GM19351 (cell line): ENCODE data around the gene DEPDC7.
"Not testable (repeated sequence)": the region's sequence is repeated elsewhere in the genome, so short reads cannot be mapped to it uniquely, and the experiment has no call there.

Source experiments
- ATAC-seq: cut with Tn5 transposase; IDR thresholded peaks from one replicate; pipeline ENCODE4 v1.9.1; 2021; ENCODE audit warnings: mild to moderate bottlenecking, moderate library complexity; ENCODE audit not compliant: unreplicated experiment

Gene DEPDC7

GRCh38 chr11:33021937-33022336 lies 6.3 kb downstream of the DEPDC7 start:
- ATAC-seq, result no peak

- ATAC-seq, result no peak
Measured at GRCh38 chr11:33025339-33025722, 9.7 kb downstream of the DEPDC7 start.

- no peak for ATAC-seq
Measured at GRCh38 chr11:33027233-33027632, 11.6 kb downstream of the DEPDC7 start.

- no peak for ATAC-seq
Measured at GRCh38 chr11:33027846-33028536, 12.3 kb downstream of the DEPDC7 start.

- no peak for ATAC-seq
Measured at GRCh38 chr11:33028537-33028914, 12.8 kb downstream of the DEPDC7 start.

- ATAC-seq, result not testable (repeated sequence)
Measured at GRCh38 chr11:33029218-33029617, 13.5 kb downstream of the DEPDC7 start.

GRCh38 chr11:33033493-33033892 lies 17.8 kb downstream of the DEPDC7 start:
- ATAC-seq, result no peak

- ATAC-seq, result no peak
Measured at GRCh38 chr11:33035011-33035410, 19.3 kb downstream of the DEPDC7 start.

- peak; percentile 73 for ATAC-seq
Measured at GRCh38 chr11:33039274-33040032, 23.8 kb downstream of the DEPDC7 start, which contains the start of gene TCP11L1. TSS of gene TCP11L1 (plus strand) at chr11:33039572. CDS start at chr11:33043774, 4,202 bp downstream.

GRCh38 chr11:33040033-33040861 lies 24.6 kb downstream of the DEPDC7 start:
- peak; percentile 40 for ATAC-seq

GRCh38 chr11:33040862-33041453 lies 25.3 kb downstream of the DEPDC7 start:
- ATAC-seq, result no peak

- no peak for ATAC-seq
Measured at GRCh38 chr11:33043221-33043830, 27.6 kb downstream of the DEPDC7 start.

- no peak for ATAC-seq
Measured at GRCh38 chr11:33044285-33044756, 28.6 kb downstream of the DEPDC7 start.

- ATAC-seq, result no peak
Measured at GRCh38 chr11:33045551-33046255, 30.0 kb downstream of the DEPDC7 start.

GRCh38 chr11:33048701-33049100 lies 33.0 kb downstream of the DEPDC7 start:
- not testable (repeated sequence) for ATAC-seq

GRCh38 chr11:33049565-33050408 lies 34.1 kb downstream of the DEPDC7 start:
- ATAC-seq, result not testable (repeated sequence)

GRCh38 chr11:33052231-33052630 lies 36.6 kb downstream of the DEPDC7 start:
- no peak for ATAC-seq

- ATAC-seq, result no peak
Measured at GRCh38 chr11:33055375-33055774, 39.7 kb downstream of the DEPDC7 start.

GRCh38 chr11:33057284-33057683 lies 41.6 kb downstream of the DEPDC7 start:
- no peak for ATAC-seq
